Measurements from ENCODE around the gene MYCN.

The MYCN gene

DNA sequence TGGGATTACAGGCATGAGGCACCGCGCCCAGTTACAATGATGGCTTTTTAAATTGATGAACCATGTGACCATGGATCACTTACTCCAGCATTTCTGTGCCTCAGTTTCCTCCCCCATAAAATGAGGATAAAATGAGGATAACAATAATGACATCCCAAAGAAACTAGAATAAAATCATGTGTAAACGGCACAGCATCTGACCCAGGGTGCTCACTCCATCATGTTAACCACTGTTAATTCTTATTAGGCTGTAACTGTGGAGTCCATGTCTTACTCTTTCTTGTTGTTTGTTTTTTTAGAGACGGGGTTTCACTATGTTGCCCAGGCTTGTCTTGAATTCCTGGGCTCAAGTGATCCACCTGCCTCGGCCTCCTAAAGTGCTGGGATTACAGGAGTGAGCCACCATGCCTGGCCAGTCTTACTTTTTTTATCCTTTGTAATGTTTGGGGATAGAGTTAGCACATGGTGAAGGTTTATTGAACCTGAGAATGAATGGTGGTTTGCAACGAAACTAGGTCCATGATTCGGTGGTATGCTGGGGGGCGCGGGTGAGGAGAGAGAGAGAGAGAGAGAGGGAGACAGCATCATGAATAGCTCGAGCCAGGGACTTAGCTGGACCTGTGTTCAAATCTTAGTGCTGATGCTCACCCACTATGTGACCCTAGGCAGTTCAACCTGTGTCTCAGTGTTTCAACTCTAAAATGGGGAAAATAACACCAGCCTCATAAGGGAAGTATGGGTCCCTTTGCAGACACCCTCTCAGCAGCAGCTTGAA is 52.3 kb downstream of the MYCN start:
- DNase-seq (ENCODE audit: low read depth in 2 of 2, low spot score in 1 of 2) = no peak

DNA sequence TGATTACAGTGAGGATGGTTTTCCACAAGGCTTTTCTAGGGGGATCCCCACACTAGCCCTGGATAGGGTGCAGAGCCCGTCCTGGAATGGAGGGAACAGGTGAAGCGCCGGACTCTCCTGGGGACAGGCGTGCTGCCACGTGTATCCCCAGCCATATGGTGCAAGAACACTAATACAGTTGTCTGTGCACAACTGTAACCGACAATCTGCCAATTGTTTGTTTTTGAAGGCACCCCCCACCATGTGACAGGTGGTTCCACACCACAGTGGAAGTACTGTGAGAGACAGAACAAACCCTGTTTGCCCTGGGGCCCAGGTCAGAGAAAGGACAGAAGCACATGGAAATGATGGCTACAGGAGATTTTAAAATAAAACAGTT is 52.9 kb downstream of the MYCN start:
- no peak for DNase-seq (ENCODE audit: low read depth in 2 of 2, low spot score in 1 of 2)

GRCh38 chr2:15993666-15994065 is 53.3 kb downstream of the MYCN start:
- no peak for DNase-seq (ENCODE audit: low read depth in 2 of 2, low spot score in 1 of 2)

GRCh38 chr2:15995603-15996002 is 55.3 kb downstream of the MYCN start:
- DNase-seq (ENCODE audit: low read depth in 2 of 2, low spot score in 1 of 2) = no peak

All from stimulated activated CD8-positive, alpha-beta memory T cell treated with anti-CD3 and anti-CD28 coated beads, Interleukin-4, amount 100 ng/mL, for 1 hour (primary cell).